Measurements from ENCODE around the gene RPS28.

The RPS28 gene

GRCh38 chr19:8305798-8306197 is 15.5 kb upstream of the RPS28 start:
- H3K4me3 ChIP-seq (ENCODE audit: low read depth, low read length) = no peak overlapping the region
- peaks cover 3% of the 10 kb centered on the region; the same call in 1 of the 2 replicates for H3K4me1 ChIP-seq
- peak; percentile 2 for DNase-seq
- no peaks in the 10 kb centered on the region for H3K27me3 ChIP-seq
- H3K36me3 ChIP-seq = peaks cover 38% of the 10 kb centered on the region
- TF ChIP-seq CTCF (IDR thresholded peaks at IDR 0.05; ENCODE audit: low read depth, low read length) = no peak
- no peaks in the 10 kb centered on the region for H3K9me3 ChIP-seq

GRCh38 chr19:8306235-8307054 is 14.9 kb upstream of the RPS28 start:
- H3K4me3 ChIP-seq (ENCODE audit: low read depth, low read length) = peak overlapping the region; percentile 97
- peaks cover 44% of the 10 kb centered on the region for H3K36me3 ChIP-seq
- TF ChIP-seq CTCF (IDR thresholded peaks at IDR 0.05; ENCODE audit: low read depth, low read length) = no peak
- peak; percentile 8 for DNase-seq
- H3K27me3 ChIP-seq = no peaks in the 10 kb centered on the region
- H3K4me1 ChIP-seq = peaks cover 3% of the 10 kb centered on the region; the same call in 1 of the 2 replicates
- H3K9me3 ChIP-seq = no peaks in the 10 kb centered on the region

- no peaks in the 10 kb centered on the region for H3K9me3 ChIP-seq
- no peaks in the 10 kb centered on the region for H3K27me3 ChIP-seq
- H3K36me3 ChIP-seq = peaks cover 40% of the 10 kb centered on the region
- peaks cover 3% of the 10 kb centered on the region; the same call in 1 of the 2 replicates for H3K4me1 ChIP-seq
- H3K4me3 ChIP-seq (ENCODE audit: low read depth, low read length) = peak overlapping the region; percentile 97
- TF ChIP-seq CTCF (IDR thresholded peaks at IDR 0.05; ENCODE audit: low read depth, low read length) = no peak
- peak; percentile 33 for DNase-seq
Observed at GRCh38 chr19:8307400-8307964, 13.8 kb upstream of the RPS28 start.

- no peak for TF ChIP-seq CTCF (IDR thresholded peaks at IDR 0.05; ENCODE audit: low read depth, low read length)
- DNase-seq = peak; percentile 94
- no peaks in the 10 kb centered on the region for H3K27me3 ChIP-seq
- H3K9me3 ChIP-seq = no peaks in the 10 kb centered on the region
- peaks cover 36% of the 10 kb centered on the region for H3K36me3 ChIP-seq
- peaks cover 3% of the 10 kb centered on the region; the same call in 1 of the 2 replicates for H3K4me1 ChIP-seq
- H3K4me3 ChIP-seq (ENCODE audit: low read depth, low read length) = peak within 1 kb of the TSS; percentile 97
Observed at GRCh38 chr19:8307965-8308866, 13.1 kb upstream of the RPS28 start, which contains the start of gene CD320. TSS of gene CD320 (minus strand) at chr19:8308358. CDS start at chr19:8308290, 68 bp downstream.

- Histone ChIP-seq H3K4me3 (ENCODE audit: low read depth, low read length) (peak overlapping the region; percentile 97), H3K27me3 (no peaks in the 10 kb centered on the region), H3K9me3 (no peaks in the 10 kb centered on the region), H3K4me1 (peaks cover 3% of the 10 kb centered on the region; the same call in 1 of the 2 replicates), H3K36me3 (peaks cover 30% of the 10 kb centered on the region)
- peak; percentile 7 for DNase-seq
- no peak for TF ChIP-seq CTCF (IDR thresholded peaks at IDR 0.05; ENCODE audit: low read depth, low read length)
Observed at GRCh38 chr19:8308891-8309291, 12.4 kb upstream of the RPS28 start.
